HCT116 (cell line): ENCODE results near the gene CLSTN3. TPM values are rescaled to one million over a fixed set of nuclear protein-coding genes. Genes with fewer than 3 reads are reported as not detected.

Experiments used
- ATAC-seq: fragments of 200-7000 bp; cut with Tn5 transposase; 2 replicates; pipeline ENCODE4 v1.9.1; 2020; ENCODE audit warnings: mild to moderate bottlenecking, moderate library complexity
- BruUV-seq: library from RNA; stranded (reverse); fragments of 400-500 nt; replicated peaks from 2 replicates; lab custom pipeline; 2021; lab: Mats Ljungman, UMichigan
- CTCF ChIA-PET: fragments of 300-600 bp; sonication (Branson Sonifier 250); formaldehyde crosslinking; loops from one replicate; lab custom pipeline; 2021; ENCODE audit warnings: antibody characterized with exemption; lab: Charles Lee
- POLR2A ChIA-PET: fragments of 300-600, 350-600 bp; sonication (Branson Sonifier 250); formaldehyde crosslinking; loops from one replicate; lab custom pipeline; 2021; ENCODE audit warnings: antibody characterized with exemption; lab: Charles Lee
- RAD21 ChIA-PET, 2 experiments: fragments of 300-600 bp; sonication (Branson Sonifier 250); formaldehyde crosslinking; loops; one replicate each; lab custom pipeline; 2023; ENCODE audit warnings: low total read pairs in 2 of 2; ENCODE audit not compliant: uncharacterized antibody in 2 of 2, unreplicated experiment in 2 of 2, low non-redundant PET in 1 of 2; lab: Charles Lee
- DNase-seq: peaks from one replicate; pipeline ENCODE4 v3.0.0-alpha.2; 2010; ENCODE audit warnings: low read depth, low spot score
- H2AFZ ChIP-seq: fragments of 200-600 bp; shearing (Covaris generic), sonication (generic); 2 replicates; pipeline ENCODE4 v1.6.1; 2017; ENCODE audit warnings: low read depth, mixed run types, mixed read lengths, antibody characterized with exemption, low read length; ENCODE audit not compliant: poor library complexity, severe bottlenecking
- H3K27ac ChIP-seq: 2 replicates; pipeline ENCODE4 v1.5.1; 2012; ENCODE audit warnings: low read depth, low read length
- H3K27me3 ChIP-seq: fragments of 200-600 bp; sonication (generic); 2 replicates; pipeline ENCODE4 v1.6.1; 2016; ENCODE audit warnings: mixed run types, low read length, mixed read lengths; ENCODE audit not compliant: insufficient read depth
- H3K36me3 ChIP-seq, 2 experiments: fragments of 200-500 bp in 1 of 2; fragments of 200-600 bp in 1 of 2; sonication (Bioruptor generic) in 1 of 2; sonication (generic) in 1 of 2; 2 replicates each; pipeline versions ENCODE4 v1.5.1 to v1.6.1; 2014 to 2016; ENCODE audit warnings: low read length in 2 of 2, inconsistent platforms in 1 of 2, mixed read lengths in 1 of 2, mixed run types in 1 of 2; ENCODE audit not compliant: insufficient read depth in 2 of 2, control insufficient read depth in 1 of 2
- H3K4me1 ChIP-seq, 2 experiments: fragments of 200-600 bp in 1 of 2; sonication (generic) in 1 of 2; 2 replicates each; pipeline versions ENCODE4 v1.5.1 to v1.6.1; 2012 to 2017; ENCODE audit warnings: low read length in 2 of 2, inconsistent platforms in 1 of 2, mild to moderate bottlenecking in 1 of 2, mixed read lengths in 1 of 2, mixed run types in 1 of 2, moderate library complexity in 1 of 2; ENCODE audit not compliant: insufficient read depth in 2 of 2, control insufficient read depth in 1 of 2
- H3K4me2 ChIP-seq: fragments of 200-600 bp; sonication (generic); 2 replicates; pipeline ENCODE4 v1.6.1; 2017; ENCODE audit warnings: mixed run types, low read length, mixed read lengths
- H3K4me3 ChIP-seq, 2 experiments: fragments of 200-600 bp in 1 of 2; sonication (generic) in 1 of 2; replicated peaks in 1 of 2; 2 replicates each; pipeline ENCODE4 v1.5.1; 2011 to 2016; ENCODE audit warnings: low read length in 2 of 2, control low read depth in 1 of 2, low read depth in 1 of 2, mild to moderate bottlenecking in 1 of 2, mixed read lengths in 1 of 2, mixed run types in 1 of 2
- H3K79me2 ChIP-seq: fragments of 200-600 bp; sonication (generic); 2 replicates; pipeline ENCODE4 v1.6.1; 2017; ENCODE audit warnings: mild to moderate bottlenecking, mixed run types, low read length, moderate library complexity, mixed read lengths; ENCODE audit not compliant: insufficient read depth
- H3K9ac ChIP-seq: fragments of 200-600 bp; sonication (generic); 2 replicates; pipeline ENCODE4 v1.6.1; 2016; ENCODE audit warnings: low read length, mixed read lengths
- H3K9me2 ChIP-seq: fragments of 200-600 bp; sonication (generic), shearing (Covaris generic); 2 replicates; pipeline ENCODE4 v1.6.1; 2017; ENCODE audit warnings: mixed run types, mild to moderate bottlenecking, moderate library complexity; ENCODE audit not compliant: insufficient read depth
- H3K9me3 ChIP-seq, 2 experiments: fragments of 200-500 bp in 1 of 2; fragments of 200-600 bp in 1 of 2; sonication (Bioruptor generic) in 1 of 2; sonication (generic) in 1 of 2; 2 replicates each; pipeline ENCODE4 v1.6.1; 2014 to 2017; ENCODE audit warnings: low read length in 2 of 2, mixed read lengths in 2 of 2, inconsistent platforms in 1 of 2, low read depth in 1 of 2, mild to moderate bottlenecking in 1 of 2, mixed run types in 1 of 2, moderate library complexity in 1 of 2; ENCODE audit not compliant: control insufficient read depth in 1 of 2, insufficient read depth in 1 of 2
- H4K20me1 ChIP-seq: fragments of 200-600 bp; sonication (generic), shearing (Covaris generic); 2 replicates; pipeline ENCODE4 v1.6.1; 2017; ENCODE audit warnings: mixed run types, mild to moderate bottlenecking, moderate library complexity; ENCODE audit not compliant: insufficient read depth
- CBX3 ChIP-seq: IDR thresholded peaks from 2 replicates; pipeline ENCODE4 v1.6.1; 2012; ENCODE audit warnings: low read depth
- ELF1 ChIP-seq: IDR thresholded peaks from 2 replicates; pipeline ENCODE4 v1.6.1; 2012; ENCODE audit warnings: low read depth, borderline replicate concordance
- EZH2 ChIP-seq: fragments of 200-600 bp; sonication (generic); IDR thresholded peaks from 2 replicates; pipeline ENCODE4 v1.6.1; 2017; ENCODE audit warnings: antibody characterized with exemption, mixed run types
- EZH2phosphoT487 ChIP-seq: fragments of 200-600 bp; IDR thresholded peaks from 2 replicates; pipeline ENCODE4 v1.6.1; 2018; ENCODE audit warnings: antibody characterized with exemption, borderline replicate concordance
- FOSL1 ChIP-seq: IDR thresholded peaks from 2 replicates; pipeline ENCODE4 v1.6.1; 2012; ENCODE audit warnings: low read depth
- POLR2A ChIP-seq: IDR thresholded peaks from 2 replicates; pipeline ENCODE4 v1.7.0; 2011; ENCODE audit warnings: borderline replicate concordance; ENCODE audit not compliant: insufficient read depth, insufficient read length; ENCODE audit errors: extremely low read depth
- POLR2AphosphoS5 ChIP-seq: IDR thresholded peaks from 2 replicates; pipeline ENCODE4 v1.6.1; 2011; ENCODE audit warnings: mild to moderate bottlenecking, low read depth, low read length, moderate library complexity
- SIN3A ChIP-seq: IDR thresholded peaks from 2 replicates; pipeline ENCODE4 v1.6.1; 2012; ENCODE audit warnings: low read depth
- SP1 ChIP-seq: IDR thresholded peaks from 2 replicates; pipeline ENCODE4 v1.6.1; 2012; ENCODE audit warnings: low read depth
- SRF ChIP-seq: IDR thresholded peaks from 2 replicates; pipeline ENCODE4 v1.6.1; 2012; ENCODE audit warnings: low read depth
- ZFX ChIP-seq: fragments of 450-650 bp; IDR thresholded peaks from 2 replicates; pipeline ENCODE4 v1.6.1; 2017
- ZNF274 ChIP-seq: fragments of 200-500 bp; sonication (Bioruptor generic); IDR thresholded peaks from 2 replicates; pipeline ENCODE4 v1.6.1; 2014; ENCODE audit warnings: mild to moderate bottlenecking, low read depth, low read length, inconsistent platforms
- intact Hi-C: fragments of 100-400 bp; cut with micrococcal nuclease; formaldehyde crosslinking; loops from 2 replicates; pipeline ENCODE4 v1.10.0; 2022
- total RNA-seq: library from RNA; stranded (reverse); gene quantifications from one replicate; pipeline ENCODE4 v1.2.1, GENCODE V29; 2021; ENCODE audit not compliant: unreplicated experiment
- TF ChIP-seq, protein P1 (sequence below): IDR thresholded peaks from 2 replicates; pipeline ENCODE4 v1.6.1; 2011; ENCODE audit warnings: mild to moderate bottlenecking, low read length, moderate library complexity; ENCODE audit not compliant: insufficient replicate concordance; ENCODE audit errors: extremely low read depth
- TF ChIP-seq, protein P2 (sequence below): IDR thresholded peaks from 2 replicates; pipeline ENCODE4 v1.6.1; 2012
- TF ChIP-seq, protein P3 (sequence below), 3 experiments: fragments of 200-600 bp in 1 of 3; sonication (generic) in 1 of 3; IDR thresholded peaks in 2 of 3; conservative IDR thresholded peaks in 1 of 3; 2 replicates each; pipeline ENCODE4 v1.5.1; 2012 to 2017; ENCODE audit warnings: low read depth in 2 of 3, low read length in 2 of 3, antibody characterized with exemption in 1 of 3, borderline replicate concordance in 1 of 3, control low read depth in 1 of 3, mild to moderate bottlenecking in 1 of 3, mixed read lengths in 1 of 3, mixed run types in 1 of 3, moderate library complexity in 1 of 3; ENCODE audit not compliant: insufficient read depth in 1 of 3

Gene CLSTN3
- total RNA-seq, 1 experiment from 2014 or later: 23.0 TPM

DNA sequence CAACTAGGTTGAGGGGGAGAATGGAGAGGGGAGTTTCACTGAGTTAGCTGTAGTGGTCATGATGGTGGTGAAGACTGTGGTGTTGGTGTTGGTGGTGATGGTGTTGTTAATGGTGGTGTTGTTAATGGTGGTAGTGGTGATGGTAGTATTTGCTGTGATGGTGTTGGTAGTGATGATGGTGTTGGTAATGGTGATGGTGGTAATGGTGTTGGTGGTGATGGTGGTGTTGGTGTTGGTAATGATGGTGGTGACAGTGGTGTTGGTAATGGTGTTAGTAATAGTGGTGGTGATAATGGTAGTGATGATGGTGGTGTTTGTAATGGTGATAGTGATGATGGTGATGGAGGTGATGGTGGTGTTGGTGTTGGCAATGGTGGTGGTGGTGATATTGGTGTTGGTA lies 47.0 kb upstream of the CLSTN3 start:
- H4K20me1 ChIP-seq: no peaks in the 10 kb centered on the region
- no TSS peak for BruUV-seq
- no peaks in the 10 kb centered on the region for H3K79me2 ChIP-seq
- H2AFZ ChIP-seq: no peak overlapping the region
- no peak for ATAC-seq
- H3K9me2 ChIP-seq: no peaks in the 10 kb centered on the region
- H3K4me3 ChIP-seq: no peak overlapping the region
- no peak for DNase-seq
- POLR2A ChIA-PET: no interaction called here
- no peak overlapping the region for H3K9ac ChIP-seq
- H3K27me3 ChIP-seq: 0 out of 2 replicates have a peak, but pooled peaks cover 4% of the 10 kb centered on the region
- intact Hi-C loops: no loop called here
- no peaks in the 10 kb centered on the region for H3K36me3 ChIP-seq
- CTCF ChIA-PET: no interaction called here
- TF ChIP-seq ELF1 (no peak), SRF (no peak), CBX3 (no peak), SP1 (no peak), FOSL1 (no peak), ZFX (no peak), EZH2phosphoT487 (no peak), SIN3A (no peak), ZNF274 (no peak), POLR2AphosphoS5 (no peak), POLR2A (no peak), EZH2 (no peak)
- TF ChIP-seq, protein P1, sequence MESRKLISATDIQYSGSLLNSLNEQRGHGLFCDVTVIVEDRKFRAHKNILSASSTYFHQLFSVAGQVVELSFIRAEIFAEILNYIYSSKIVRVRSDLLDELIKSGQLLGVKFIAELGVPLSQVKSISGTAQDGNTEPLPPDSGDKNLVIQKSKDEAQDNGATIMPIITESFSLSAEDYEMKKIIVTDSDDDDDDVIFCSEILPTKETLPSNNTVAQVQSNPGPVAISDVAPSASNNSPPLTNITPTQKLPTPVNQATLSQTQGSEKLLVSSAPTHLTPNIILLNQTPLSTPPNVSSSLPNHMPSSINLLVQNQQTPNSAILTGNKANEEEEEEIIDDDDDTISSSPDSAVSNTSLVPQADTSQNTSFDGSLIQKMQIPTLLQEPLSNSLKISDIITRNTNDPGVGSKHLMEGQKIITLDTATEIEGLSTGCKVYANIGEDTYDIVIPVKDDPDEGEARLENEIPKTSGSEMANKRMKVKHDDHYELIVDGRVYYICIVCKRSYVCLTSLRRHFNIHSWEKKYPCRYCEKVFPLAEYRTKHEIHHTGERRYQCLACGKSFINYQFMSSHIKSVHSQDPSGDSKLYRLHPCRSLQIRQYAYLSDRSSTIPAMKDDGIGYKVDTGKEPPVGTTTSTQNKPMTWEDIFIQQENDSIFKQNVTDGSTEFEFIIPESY: no peak
- TF ChIP-seq, protein P2, sequence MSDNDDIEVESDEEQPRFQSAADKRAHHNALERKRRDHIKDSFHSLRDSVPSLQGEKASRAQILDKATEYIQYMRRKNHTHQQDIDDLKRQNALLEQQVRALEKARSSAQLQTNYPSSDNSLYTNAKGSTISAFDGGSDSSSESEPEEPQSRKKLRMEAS: no peak
- TF ChIP-seq, protein P3, sequence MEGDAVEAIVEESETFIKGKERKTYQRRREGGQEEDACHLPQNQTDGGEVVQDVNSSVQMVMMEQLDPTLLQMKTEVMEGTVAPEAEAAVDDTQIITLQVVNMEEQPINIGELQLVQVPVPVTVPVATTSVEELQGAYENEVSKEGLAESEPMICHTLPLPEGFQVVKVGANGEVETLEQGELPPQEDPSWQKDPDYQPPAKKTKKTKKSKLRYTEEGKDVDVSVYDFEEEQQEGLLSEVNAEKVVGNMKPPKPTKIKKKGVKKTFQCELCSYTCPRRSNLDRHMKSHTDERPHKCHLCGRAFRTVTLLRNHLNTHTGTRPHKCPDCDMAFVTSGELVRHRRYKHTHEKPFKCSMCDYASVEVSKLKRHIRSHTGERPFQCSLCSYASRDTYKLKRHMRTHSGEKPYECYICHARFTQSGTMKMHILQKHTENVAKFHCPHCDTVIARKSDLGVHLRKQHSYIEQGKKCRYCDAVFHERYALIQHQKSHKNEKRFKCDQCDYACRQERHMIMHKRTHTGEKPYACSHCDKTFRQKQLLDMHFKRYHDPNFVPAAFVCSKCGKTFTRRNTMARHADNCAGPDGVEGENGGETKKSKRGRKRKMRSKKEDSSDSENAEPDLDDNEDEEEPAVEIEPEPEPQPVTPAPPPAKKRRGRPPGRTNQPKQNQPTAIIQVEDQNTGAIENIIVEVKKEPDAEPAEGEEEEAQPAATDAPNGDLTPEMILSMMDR (IDR thresholded peaks at IDR 0.05 in 2 of 3, conservative IDR thresholded peaks at IDR 0.05 in 1 of 3; ENCODE audit: borderline replicate concordance in 1 of 3, insufficient read depth in 1 of 3, low read depth in 2 of 3, low read length in 2 of 3): no peak
- peaks cover 2 to 7% of the 10 kb centered on the region in 2 experiments; a peak in 2 of 4 replicates for H3K4me1 ChIP-seq
- RAD21 ChIA-PET: no interaction called here
- H3K27ac ChIP-seq: no peak overlapping the region
- no peak overlapping the region for H3K4me2 ChIP-seq
- H3K9me3 ChIP-seq: peaks cover 0 to 10% of the 10 kb centered on the region in 2 experiments; a peak in 1 of 4 replicates
